ENCODE data around the gene CHRNA1.

GRCh38 chr2:174781298-174781697, 17.0 kb upstream of the CHRNA1 start:
- no peak for TF ChIP-seq CTCF (IDR thresholded peaks at IDR 0.05; ENCODE audit: low read length)
- TF ChIP-seq EZH2 (IDR thresholded peaks at IDR 0.05; ENCODE audit: borderline replicate concordance, low read length), result no peak

Data from OCI-LY1 (cell line).